GM12875 (cell line): ENCODE results near the gene GGT6.

Experiments
- H3K4me3 ChIP-seq: one replicate; pipeline ENCODE4 v1.5.1; 2011; ENCODE audit warnings: low read depth, low read length, control low read depth
- TF ChIP-seq, protein P1 (sequence below): IDR thresholded peaks from 2 replicates; pipeline ENCODE4 v1.5.1; 2011; ENCODE audit warnings: low read depth, mild to moderate bottlenecking, control low read depth, inconsistent platforms, low read length, moderate library complexity, borderline replicate concordance; ENCODE audit not compliant: insufficient read depth

GGT6 gene

DNA sequence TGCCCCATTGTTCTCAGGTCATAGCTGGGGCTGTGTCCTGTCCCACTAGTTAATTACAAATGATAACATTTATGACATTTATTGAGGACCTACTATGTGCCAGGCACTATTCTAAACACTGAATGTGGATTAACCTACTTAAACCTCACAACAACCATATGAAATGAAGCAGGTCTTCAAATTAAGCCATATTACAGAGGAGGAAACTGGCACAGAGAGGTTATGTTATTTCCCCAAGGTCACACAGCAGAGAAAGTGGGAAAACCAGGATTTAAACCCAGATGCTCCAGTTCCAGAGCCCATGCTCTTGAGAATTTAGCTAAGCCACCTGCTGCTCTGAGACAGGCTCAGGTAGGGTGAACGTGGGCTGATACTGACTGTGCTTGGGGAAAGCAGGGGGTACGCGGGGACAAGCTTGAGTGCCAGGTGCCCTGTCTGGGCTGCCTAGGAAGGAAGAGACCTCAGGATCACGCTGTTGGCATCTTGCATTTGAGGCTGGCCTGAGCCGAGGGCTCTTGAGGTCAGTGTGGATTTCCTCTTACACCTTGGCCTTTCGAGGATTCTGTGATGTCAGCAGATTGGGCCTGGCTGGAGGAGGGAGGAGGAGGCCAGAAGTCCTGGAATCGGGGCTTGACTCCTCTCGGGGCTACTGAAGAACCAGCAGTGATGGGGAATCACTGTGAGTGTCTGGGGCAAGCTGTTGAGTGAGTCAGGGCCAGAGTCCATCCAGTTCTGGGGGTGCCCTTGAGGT, 52.8 kb downstream of the GGT6 start:
- TF ChIP-seq, protein P1, sequence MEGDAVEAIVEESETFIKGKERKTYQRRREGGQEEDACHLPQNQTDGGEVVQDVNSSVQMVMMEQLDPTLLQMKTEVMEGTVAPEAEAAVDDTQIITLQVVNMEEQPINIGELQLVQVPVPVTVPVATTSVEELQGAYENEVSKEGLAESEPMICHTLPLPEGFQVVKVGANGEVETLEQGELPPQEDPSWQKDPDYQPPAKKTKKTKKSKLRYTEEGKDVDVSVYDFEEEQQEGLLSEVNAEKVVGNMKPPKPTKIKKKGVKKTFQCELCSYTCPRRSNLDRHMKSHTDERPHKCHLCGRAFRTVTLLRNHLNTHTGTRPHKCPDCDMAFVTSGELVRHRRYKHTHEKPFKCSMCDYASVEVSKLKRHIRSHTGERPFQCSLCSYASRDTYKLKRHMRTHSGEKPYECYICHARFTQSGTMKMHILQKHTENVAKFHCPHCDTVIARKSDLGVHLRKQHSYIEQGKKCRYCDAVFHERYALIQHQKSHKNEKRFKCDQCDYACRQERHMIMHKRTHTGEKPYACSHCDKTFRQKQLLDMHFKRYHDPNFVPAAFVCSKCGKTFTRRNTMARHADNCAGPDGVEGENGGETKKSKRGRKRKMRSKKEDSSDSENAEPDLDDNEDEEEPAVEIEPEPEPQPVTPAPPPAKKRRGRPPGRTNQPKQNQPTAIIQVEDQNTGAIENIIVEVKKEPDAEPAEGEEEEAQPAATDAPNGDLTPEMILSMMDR, result no peak
- no peak overlapping the region for H3K4me3 ChIP-seq
